Renal pelvis (tissue), 4 donors: ENCODE measurements around the gene RNF145. TPM values are rescaled to one million over a fixed set of nuclear protein-coding genes. Genes with fewer than 3 reads are reported as not detected.

ENCODE experiments used
- DNase-seq: peaks from one replicate; pipeline ENCODE4 v3.0.0-alpha.2; 2013
- polyA plus RNA-seq, 3 donors: library from polyadenylated mRNA; unstranded; fragments of 120-200 nt; gene quantifications; one replicate each; pipeline ENCODE4 v1.2.1, GENCODE V29; 2013; ENCODE audit not compliant: insufficient read length in 3 of 3

The RNF145 gene
- polyA plus RNA-seq, 3 donors: 82.0 to 98.8 (median 96.4) TPM

DNA sequence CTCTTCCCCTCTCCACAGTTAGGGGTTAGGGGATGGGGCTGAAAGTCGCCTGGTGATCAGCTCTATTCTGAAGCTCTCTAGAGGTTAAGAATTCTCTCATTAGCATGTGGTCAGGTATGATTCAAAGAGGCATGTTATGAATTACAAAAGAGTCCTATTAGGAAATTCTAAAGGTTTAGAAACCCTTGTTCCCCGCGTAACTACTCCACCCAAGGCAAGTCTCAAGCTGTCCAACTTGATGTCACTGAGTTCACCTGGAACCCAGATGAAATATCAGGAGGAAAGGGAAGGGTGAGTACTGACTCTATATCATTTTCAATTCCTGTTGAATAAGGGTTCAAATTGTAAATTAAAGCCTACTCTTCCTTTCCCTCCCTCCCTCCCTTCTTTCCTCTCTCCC is 18.1 kb upstream of the RNF145 start:
- DNase-seq: no peak

DNA sequence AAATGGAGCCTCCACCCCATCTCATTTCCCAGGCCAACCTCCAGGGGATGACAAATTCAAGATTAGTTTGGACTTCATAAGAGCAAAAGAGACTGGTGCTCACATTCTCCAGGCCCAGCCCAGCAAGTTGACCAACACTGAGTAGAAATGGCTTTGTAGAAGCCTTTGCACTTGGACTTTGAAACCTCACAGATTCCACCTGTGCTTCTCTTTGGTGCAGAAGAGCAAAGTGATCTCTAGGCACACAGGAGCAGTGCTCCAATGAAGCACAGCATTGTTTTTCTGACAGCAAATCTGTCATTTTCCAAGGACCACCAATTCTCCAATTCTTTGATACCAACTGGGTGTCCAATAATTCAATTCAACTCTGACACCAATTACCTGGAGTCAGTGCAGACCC is 17.1 kb upstream of the RNF145 start:
- no peak for DNase-seq

DNA sequence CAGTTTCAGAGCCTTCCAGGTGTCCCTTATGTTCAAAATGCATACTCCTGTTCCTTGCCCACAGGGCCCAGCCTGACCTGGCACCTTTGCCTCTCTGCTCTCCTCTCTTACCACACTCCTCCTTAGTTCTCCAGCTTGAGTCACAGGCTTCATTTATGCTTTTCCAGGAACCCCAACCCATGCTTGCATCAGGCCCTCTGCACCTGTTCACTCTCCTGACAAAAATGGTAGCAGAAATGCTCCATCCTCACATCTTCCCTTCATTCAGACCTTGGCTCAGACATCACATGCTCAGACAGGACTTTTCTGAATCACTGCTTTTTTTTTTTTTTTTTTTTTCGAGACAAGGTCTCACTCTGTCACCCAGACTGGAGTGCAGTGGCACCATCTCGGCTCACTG is 15.1 kb upstream of the RNF145 start:
- DNase-seq: no peak

DNA sequence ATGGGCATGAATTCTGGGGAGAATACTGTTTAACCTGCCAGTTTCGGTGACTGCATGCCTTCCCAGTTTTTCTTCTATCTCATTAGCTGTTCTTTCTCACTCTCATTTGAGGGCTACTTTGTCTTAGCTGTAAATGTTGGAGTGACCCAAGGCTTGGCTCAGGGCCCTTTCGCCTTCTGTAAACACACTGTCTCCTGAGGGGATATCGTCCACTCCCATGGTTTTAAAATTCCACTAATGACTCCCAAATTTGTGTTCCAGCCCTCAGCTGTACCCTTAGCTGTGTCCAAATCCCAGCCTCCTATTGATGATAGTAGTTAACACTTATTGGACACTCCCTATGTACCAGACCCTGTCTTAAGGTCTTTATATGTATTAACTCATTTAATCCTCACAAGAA is 14.1 kb upstream of the RNF145 start:
- no peak for DNase-seq

DNA sequence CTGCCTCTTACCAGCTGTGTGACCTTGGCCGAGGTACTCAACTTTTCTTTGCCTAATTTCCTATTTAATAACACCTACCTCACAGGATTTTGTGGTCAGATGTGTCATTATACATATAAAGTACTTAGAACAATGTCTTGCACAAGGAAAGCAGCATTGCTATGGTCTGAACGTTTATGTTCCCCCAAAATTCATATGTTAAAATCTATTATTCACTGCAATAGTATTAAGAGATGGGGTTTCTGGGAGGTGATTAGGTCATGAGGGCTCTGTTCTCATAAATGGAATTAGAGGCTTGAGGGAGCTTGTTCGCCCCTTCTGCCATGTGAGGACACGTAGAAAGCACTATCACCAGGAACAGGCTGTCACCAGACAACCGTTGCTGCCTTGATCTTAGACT is 10.9 kb upstream of the RNF145 start:
- DNase-seq: no peak

DNA sequence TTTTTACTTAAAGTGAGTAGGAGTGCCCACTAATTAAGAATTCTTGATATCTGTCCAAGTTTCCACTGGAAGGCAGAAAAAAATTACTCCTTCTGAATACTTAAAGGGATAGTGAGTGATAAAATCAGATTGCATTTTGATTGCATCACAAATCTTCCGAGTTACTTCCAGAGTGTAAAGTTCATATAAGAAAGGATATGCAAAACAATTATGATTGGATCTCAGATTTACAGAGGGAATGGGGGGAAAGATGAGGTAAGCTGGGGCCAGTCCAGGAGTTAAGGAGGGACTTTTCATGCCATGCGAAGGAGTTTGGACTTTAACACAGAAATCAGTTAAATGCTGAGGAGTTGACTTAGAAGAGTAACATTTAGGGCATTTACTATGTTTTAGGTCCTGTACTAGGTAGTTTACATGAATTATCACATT is 9.3 kb upstream of the RNF145 start:
- no peak for DNase-seq

DNA sequence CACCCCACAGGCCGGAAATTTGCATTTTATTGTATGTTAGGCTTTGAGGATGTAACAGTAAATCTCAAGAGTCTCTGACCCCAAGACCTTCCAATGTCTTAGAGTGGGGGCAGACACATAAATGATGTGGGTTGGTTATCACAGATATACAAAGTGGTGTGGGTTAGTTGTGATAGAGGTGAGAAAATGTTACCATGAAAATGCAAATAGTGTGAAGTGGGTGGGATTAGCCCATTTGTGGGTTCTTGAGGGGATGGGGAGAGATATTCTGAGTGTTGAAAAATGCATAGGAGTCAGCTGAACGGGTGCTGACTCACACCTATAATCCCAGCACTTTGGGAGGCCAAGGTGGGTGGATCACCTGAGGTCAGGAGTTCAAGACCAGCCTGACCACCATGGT is 7.9 kb upstream of the RNF145 start:
- no peak for DNase-seq

DNA sequence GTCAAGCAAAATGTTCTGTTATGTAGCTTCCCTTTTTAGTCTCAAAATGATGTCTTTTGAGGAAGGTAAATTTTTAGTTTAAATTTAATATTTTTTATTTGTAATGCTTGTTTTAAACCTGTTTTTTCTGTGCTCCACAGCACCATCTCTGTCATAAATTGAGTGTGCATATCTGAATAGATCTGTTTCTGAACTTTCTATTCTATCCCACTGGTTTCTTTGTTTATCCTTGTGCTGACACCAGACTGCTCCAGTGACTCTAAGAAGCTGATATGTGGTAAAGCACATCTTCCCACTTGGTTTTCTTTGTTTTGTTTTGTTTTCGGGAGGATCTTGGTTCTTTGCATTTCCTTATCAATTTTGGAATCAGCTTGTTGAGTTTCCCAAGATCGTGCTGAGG is 7.1 kb upstream of the RNF145 start:
- no peak for DNase-seq

DNA sequence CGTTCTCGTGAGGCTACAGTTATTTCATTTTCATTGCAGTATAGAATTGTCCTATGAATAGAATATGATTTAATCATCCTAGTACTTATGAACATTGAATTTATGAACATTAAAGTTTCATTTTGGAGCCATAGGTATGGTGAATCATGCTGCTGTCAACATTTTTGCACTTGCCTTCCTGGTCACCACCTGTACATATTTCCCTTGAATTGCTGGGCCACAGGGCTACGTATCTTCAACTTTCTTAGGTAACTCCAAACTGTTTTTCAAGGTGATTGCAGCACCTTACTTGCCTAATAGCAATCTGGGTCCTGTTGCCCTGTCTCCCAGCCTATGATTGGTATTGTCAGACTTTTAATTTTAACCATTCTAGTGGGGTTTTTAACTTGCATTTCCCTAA is 6.5 kb upstream of the RNF145 start:
- DNase-seq: no peak

DNA sequence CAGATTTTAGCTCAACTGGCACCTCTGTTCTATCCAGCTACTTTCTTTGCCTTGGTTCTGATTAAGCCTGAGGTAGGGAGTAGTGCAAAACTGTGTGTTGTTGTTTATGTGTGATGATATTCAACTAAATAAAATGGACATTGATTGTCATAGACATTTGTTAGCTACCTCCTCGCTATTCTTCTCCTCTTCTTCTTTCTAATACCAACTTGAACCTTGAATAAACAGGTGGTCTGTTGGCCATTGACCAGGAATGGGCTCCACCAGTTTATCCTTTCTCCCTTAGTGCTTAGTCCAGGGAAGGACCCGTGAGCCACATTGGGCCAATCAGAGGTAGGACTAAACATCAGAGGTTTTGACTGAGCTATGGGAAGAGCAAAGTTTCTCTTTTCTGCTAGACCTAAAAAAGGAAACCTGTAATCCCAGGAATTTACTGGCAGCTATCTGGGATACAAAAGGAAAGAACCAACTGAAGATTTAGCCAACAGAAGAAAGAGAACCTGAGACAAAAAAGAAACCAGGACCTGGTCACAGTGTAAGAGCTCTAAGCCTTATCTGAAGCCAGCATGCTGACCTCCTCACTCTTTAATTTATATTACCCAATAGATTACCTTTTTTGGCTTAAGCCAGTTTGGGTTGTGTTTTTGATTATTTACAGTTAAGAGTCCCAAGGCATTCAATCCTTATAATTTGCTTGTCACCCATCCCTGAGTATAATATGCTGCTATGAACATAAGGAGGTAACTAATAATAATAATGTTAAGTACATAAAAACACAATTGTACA is 5.3 kb upstream of the RNF145 start:
- DNase-seq: no peak

DNA sequence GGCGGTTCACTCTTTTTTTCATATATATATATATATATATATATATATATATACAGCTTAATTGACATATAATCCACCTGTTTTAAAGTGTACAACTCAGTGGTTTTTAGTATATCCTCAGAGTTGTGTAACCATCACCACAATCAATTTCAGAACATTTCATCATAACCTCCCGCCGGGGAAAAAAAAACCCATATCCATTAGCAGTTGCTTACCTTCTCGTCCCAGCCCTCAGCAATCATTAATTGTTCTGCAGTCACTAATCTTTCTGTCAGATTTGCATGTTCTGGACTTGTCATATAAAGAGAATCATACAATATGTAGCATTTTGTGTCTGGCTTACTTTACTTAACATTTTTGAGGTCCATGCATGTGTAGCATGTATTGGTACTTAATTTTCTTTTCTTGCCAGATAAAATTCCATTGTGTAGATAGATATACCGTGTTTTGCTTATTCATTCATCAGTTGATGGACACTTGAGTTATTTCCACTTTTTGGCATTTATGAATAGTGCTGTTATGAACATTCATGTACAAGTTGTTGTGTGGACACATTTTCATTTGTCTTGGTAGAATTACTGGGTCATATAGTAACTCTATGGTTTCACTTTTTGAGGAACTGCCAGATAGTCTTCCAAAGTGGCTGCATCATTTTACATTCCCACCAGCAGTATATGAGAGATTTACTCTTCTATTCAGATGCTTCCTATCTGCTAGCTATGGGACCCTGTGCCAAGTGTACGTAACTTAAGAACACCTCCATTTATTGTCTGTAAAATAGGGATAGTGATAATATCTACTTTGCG is 3.5 kb upstream of the RNF145 start:
- DNase-seq: no peak

DNA sequence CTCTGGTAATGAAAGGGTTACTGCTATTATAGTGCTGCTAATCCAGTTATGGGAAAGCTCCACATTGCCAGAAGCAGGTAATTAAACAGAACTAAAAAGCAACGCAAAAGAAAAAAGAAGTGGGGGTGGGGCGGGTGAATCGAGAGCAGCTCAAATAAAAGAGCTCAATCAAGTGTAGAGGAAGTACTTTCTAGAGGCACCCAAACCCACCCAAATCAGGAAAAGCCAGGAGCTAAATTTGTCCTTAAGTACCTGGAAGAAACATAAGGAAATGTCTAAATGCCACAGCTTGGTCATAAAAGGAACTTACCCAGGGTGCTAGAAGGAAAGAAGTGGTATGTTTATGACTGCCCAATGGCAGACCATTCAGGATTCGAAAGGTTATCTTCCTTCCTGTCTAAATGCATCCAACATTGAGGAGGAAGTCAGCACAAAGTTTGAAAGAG is 2.4 kb upstream of the RNF145 start:
- peak; percentile 29 for DNase-seq

DNA sequence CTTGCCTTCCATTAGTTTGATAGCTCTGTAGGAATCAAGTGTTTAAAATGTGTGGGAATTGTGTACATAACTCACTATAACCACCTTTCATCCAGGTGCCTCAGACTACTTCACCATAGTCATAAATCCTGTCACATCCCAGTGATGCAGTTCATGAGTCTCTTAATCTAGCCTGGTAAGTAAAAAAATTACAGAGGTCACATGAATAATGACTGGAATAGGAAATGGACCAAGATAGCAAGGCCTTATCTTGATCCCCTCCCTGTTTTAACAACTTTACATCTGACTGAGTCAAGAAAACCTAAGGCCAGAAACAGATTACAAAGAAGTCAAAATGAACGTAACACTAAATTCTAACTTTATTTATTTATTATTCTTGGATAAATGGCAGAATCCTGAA is 1.5 kb upstream of the RNF145 start:
- no peak for DNase-seq

DNA sequence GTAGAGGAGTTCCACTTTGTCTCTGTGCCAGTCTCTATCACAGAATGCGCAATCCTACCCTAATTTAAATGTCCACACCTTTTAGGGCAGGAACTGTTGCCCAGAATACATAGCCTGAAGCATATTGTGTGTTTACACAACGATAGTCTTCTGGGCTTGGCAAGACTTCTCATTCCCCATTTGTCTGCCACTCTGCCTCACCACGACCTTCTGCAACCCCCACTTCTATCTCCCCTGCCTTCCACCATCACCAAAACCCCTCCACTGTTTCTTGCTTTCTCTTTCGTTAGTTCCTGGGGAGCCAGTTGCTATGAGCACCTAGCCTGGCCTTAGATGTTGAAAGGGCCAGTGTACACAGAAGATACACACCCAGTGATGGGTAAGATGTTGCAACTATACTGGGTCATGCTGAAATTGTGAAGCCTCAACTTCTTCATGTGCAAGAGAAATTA is 883 bp upstream of the RNF145 start:
- DNase-seq: no peak

DNA sequence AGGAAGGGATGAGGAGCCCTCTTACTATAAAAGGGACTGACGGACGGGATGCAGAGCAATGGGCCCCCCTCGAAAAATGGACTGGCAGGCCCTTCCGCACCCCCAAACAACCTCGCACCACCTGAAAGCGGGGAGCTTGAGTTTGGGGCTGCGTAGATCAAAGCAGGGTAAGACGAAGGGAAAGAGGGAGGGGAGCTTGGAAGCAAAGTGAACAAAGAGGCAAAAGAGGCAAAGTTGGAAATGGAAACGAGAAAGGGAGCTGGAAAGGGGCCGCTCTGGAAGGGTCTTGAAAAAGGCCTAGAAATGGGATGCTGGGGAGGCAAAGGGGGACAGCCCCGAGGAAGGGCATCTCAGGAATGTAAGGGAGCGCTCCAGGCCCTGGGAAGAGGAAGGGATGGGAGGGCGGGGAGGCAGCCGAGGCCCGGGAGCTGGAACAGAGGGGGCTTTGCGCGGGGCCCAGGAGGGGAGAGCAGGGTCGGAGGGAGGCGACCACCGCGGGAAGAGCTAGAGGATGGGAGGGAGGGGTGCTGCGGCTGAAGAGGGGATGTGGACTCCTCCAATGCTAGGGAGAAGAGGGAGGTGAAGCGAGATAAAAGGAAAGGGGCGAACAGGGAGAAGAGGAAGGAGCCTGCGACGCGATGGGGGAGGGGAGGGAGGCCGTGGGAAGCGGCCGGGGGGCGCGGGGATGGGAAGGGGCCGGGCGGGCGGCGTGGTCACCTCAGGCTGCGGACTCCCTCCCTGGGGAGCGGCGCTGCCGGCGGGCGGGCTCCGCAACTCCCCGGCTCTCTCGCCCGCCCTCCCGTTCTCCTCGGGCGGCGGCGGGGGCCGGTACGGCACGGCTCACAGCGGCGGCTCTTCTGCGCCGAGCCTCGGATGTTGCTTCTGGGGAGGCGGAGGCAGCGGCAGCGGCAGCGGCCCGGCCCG is 577 bp downstream of the RNF145 start:
- DNase-seq: peak; percentile 51

DNA sequence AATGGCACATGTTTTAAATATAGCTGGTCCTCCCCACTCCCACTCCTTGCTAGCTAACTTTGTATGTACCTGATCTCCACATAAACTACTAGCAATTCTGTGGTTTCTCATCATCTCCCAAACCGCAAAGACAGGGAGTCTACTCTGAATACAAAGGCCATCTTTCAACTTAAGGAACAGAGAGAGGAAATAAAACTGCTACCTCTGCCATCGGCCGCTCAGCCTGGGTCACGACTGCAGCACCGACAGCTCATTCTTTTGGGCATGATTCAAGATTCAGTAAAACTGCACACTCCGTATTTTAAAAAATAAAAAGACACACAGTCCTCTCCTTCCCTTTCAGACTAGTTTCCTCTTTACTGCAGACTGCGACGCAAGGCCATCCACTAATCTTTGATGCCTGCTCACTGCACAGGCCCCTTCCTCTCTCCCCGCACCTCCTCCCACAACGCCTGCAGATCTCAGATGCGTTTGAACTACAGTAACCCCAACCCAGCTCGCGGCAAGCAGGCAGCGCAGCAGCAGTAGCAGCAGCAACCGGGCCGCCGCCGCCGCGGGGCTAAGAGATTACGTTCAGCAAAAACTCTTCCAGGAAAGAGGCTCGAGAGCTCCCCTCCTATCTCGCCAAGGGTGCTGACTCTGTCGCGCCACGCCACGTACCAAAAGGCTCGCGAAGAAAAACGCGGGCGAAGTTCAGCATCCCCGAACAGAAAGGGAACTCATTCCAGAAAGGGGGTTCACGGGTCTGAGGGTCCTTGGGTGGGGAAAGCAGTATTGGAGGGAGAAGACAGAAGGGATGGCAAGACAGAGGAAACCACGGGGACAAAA is 1.5 kb downstream of the RNF145 start:
- DNase-seq: peak; percentile 75

DNA sequence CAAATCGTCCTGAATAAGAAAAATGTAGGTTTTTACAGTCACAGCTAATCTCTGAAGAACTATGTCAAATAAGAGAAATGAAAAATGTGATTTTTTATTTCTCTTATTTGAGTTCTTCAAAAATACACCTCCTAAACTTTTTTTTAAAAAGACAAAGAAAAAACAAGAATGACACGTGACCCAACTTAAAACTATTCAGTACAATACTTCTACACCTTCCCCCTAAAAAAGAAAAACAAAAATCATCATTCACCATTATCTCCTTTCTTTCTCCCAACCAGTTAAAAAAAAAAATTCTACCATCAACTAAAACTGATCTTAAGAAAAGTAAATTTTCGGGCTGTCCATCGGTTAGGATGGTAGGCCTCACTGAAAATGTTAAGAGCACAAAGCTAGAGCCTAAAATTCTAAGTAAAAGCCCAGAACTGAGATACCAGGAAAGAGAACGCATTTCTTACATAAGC is 2.1 kb downstream of the RNF145 start:
- no peak for DNase-seq

DNA sequence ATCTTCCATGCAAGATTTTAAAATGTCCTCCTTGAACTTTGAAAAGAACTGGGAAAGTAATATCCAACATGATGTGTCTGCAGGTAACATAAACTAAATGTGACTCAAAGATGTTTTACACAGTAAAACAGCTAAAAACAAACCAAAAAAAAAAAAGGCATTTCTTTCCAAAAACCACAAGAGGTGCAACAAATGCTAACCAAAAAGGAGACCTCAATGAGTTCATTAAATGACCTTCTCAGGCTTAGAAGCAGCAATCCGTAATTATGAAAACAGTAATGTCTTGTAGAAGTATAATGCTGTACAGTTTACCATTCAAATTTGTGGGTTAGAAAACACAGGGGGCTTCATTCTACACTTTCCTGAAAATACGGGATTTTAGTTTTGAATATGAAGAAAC is 2.5 kb downstream of the RNF145 start:
- no peak for DNase-seq

DNA sequence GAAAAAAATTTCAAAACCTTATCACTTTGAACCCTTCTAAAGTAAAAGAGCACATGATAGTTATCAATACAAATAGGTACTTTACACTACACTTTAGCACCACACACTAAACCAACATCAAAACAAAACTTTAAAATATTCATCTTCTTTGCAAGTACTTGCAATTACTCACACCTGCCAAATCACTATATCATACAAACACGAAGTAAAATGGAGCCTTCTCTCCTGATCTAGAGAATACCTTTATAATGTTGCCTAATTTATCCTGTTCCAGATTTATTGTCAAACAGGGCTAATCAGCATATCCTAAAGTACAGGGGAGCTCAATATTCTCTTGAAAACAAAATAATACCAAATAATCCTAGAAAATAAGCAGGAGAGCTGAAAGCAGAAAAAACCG is 3.0 kb downstream of the RNF145 start:
- DNase-seq: no peak

DNA sequence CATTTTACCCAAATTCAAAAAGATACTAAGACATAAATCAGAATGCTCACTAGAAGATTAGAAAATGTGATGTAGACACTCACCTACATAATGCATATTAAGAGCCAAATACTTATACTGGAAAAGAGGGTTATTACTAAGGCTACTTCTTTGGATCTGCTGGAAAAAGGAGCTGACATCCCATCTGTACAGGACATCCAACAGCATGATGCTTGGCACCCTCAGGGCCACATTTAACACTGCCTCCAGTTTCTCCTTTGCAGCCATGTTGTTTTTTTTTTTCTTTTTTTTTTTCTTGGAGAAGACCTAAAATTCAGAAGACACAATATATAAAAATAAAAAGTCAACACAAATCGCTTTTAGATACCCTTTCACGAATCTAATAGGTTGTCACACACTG is 6.0 kb downstream of the RNF145 start:
- no peak for DNase-seq

DNA sequence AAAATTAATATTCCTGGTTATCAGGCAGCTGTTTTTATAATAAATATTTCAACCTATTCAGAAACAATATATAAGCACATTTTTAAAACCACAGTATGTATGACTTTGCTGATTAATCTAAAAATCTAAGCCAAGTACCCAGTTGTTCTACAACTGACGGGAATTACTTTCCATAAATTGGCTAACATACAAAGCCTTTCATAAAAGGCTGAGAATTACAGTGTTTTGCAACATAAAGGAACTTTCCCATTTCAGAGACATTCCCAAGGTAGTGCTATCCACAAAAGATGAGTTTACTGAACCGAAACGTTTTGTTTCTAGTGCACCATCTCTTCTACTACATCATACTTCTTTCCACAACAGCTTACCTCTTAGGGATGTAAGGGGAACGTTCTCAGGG is 7.2 kb downstream of the RNF145 start:
- no peak for DNase-seq
